Glutamatergic neuron (in vitro differentiated cells): Measurements from ENCODE around the gene EIF3A. TPM values are rescaled to one million over a fixed set of nuclear protein-coding genes. Genes with fewer than 3 reads are reported as not detected.
A peak's percentile ranks its signal among the peaks of the same experiment; 100 is the strongest.
"Not testable (repeated sequence)": the region's sequence is repeated elsewhere in the genome, so short reads cannot be mapped to it uniquely, and the experiment has no call there.

ENCODE experiments used
- DNase-seq: peaks from one replicate; pipeline ENCODE4 v3.0.0; 2022
- H3K27ac Mint-ChIP-seq: one replicate; pipeline ENCODE4 v1.8.0; 2020; ENCODE audit warnings: mild to moderate bottlenecking, mixed read lengths, inconsistent platforms; ENCODE audit not compliant: unreplicated experiment
- H3K27me3 Mint-ChIP-seq: one replicate; pipeline ENCODE4 v1.8.0; 2020; ENCODE audit warnings: mild to moderate bottlenecking, moderate library complexity, mixed read lengths, inconsistent platforms; ENCODE audit not compliant: unreplicated experiment
- H3K36me3 Mint-ChIP-seq: one replicate; pipeline ENCODE4 v1.8.0; 2020; ENCODE audit warnings: mild to moderate bottlenecking, mixed read lengths, inconsistent platforms; ENCODE audit not compliant: unreplicated experiment
- H3K4me1 Mint-ChIP-seq: one replicate; pipeline ENCODE4 v1.8.0; 2020; ENCODE audit warnings: mild to moderate bottlenecking, low read depth, mixed read lengths, inconsistent platforms; ENCODE audit not compliant: unreplicated experiment
- H3K4me3 Mint-ChIP-seq: one replicate; pipeline ENCODE4 v1.8.0; 2020; ENCODE audit warnings: mild to moderate bottlenecking, mixed read lengths, inconsistent platforms; ENCODE audit not compliant: unreplicated experiment
- H3K9me3 Mint-ChIP-seq: one replicate; pipeline ENCODE4 v1.8.0; 2020; ENCODE audit warnings: mild to moderate bottlenecking, moderate library complexity, mixed read lengths, inconsistent platforms; ENCODE audit not compliant: unreplicated experiment
- CTCF ChIP-seq: fragments of 200-600 bp; sonication (generic); IDR thresholded peaks from one replicate; pipeline ENCODE4 v1.5.0; 2021; ENCODE audit not compliant: partially characterized antibody, unreplicated experiment
- total RNA-seq: library from RNA; stranded (reverse); fragmentation: NEBNext Ultra II Directional; extraction: Animal tissue kit (Norgen Biotek cat#: 25700); gene quantifications from one replicate; pipeline ENCODE4 v1.2.1, GENCODE V29; 2021; ENCODE audit not compliant: unreplicated experiment

Gene EIF3A
- total RNA-seq, 1 donor from 2014 or later = 110 TPM

- H3K4me1 Mint-ChIP-seq = no peaks in the 10 kb centered on the region
- TF ChIP-seq CTCF = no peak
- H3K4me3 Mint-ChIP-seq = no peak overlapping the region
- H3K36me3 Mint-ChIP-seq = no peaks in the 10 kb centered on the region
- no peak overlapping the region for H3K27ac Mint-ChIP-seq
- H3K9me3 Mint-ChIP-seq = no peaks in the 10 kb centered on the region
- no peak for DNase-seq
- H3K27me3 Mint-ChIP-seq = no peaks in the 10 kb centered on the region
Measured at GRCh38 chr10:119113751-119114732, 33.4 kb upstream of the EIF3A start.

- Mint-ChIP-seq H3K4me1 (no peaks in the 10 kb centered on the region), H3K27ac (no peak overlapping the region), H3K9me3 (no peaks in the 10 kb centered on the region), H3K27me3 (no peaks in the 10 kb centered on the region), H3K4me3 (no peak overlapping the region), H3K36me3 (no peaks in the 10 kb centered on the region)
- no peak for DNase-seq
- no peak for TF ChIP-seq CTCF
Measured at GRCh38 chr10:119112056-119112455, 31.4 kb upstream of the EIF3A start.

GRCh38 chr10:119107771-119108170 is 27.2 kb upstream of the EIF3A start:
- H3K4me1 Mint-ChIP-seq, DNase-seq, H3K36me3 Mint-ChIP-seq, H3K4me3 Mint-ChIP-seq, H3K27me3 Mint-ChIP-seq, H3K9me3 Mint-ChIP-seq, H3K27ac Mint-ChIP-seq: not testable (repeated sequence)

- H3K27me3 Mint-ChIP-seq, DNase-seq, H3K4me1 Mint-ChIP-seq, H3K27ac Mint-ChIP-seq, H3K36me3 Mint-ChIP-seq, H3K9me3 Mint-ChIP-seq, H3K4me3 Mint-ChIP-seq: not testable (repeated sequence)
Measured at GRCh38 chr10:119107106-119107505, 26.5 kb upstream of the EIF3A start.

GRCh38 chr10:119105899-119106298 is 25.3 kb upstream of the EIF3A start:
- not testable (repeated sequence) for H3K27me3 Mint-ChIP-seq, DNase-seq, H3K36me3 Mint-ChIP-seq, H3K9me3 Mint-ChIP-seq, H3K27ac Mint-ChIP-seq, H3K4me3 Mint-ChIP-seq, H3K4me1 Mint-ChIP-seq

- H3K9me3 Mint-ChIP-seq = peaks cover 5% of the 10 kb centered on the region
- no peak for DNase-seq
- TF ChIP-seq CTCF = no peak
- peaks cover 4% of the 10 kb centered on the region for H3K4me1 Mint-ChIP-seq
- peaks cover 4% of the 10 kb centered on the region for H3K27me3 Mint-ChIP-seq
- H3K36me3 Mint-ChIP-seq = no peaks in the 10 kb centered on the region
- peak overlapping the region; percentile 76 for H3K4me3 Mint-ChIP-seq
- H3K27ac Mint-ChIP-seq = no peak overlapping the region
Measured at GRCh38 chr10:119105155-119105554, 24.5 kb upstream of the EIF3A start.
